ENCODE measurements around the gene CALCB.

- no peak for TF ChIP-seq CTCF (IDR thresholded peaks at IDR 0.05; ENCODE audit: low read depth, low read length)
- TF ChIP-seq MAX (IDR thresholded peaks at IDR 0.05; ENCODE audit: low read depth, low read length), result no peak
These were observed 18.2 kb downstream of the CALCB start for GRCh38 chr11:15091625-15092024.
